Measurements from ENCODE around the gene OPN5.
"Not testable (repeated sequence)": the region's sequence is repeated elsewhere in the genome, so short reads cannot be mapped to it uniquely, and the experiment has no call there.

The OPN5 gene

GRCh38 chr6:47781732-47782131 lies at the start of gene OPN5:
Gene OPN5, plus strand, starts transcription at chr6:47782032. Its CDS starts 35 bp downstream, at chr6:47782067.
- no peak within 1 kb of the TSS for H3K9ac ChIP-seq (ENCODE audit: insufficient read length)
- no peak for DNase-seq (ENCODE audit: low read depth, low spot score)
- 0 out of 2 replicates have a peak within 1 kb of the TSS, but pooled peaks have one; percentile 12 for H3K4me3 ChIP-seq
- no peak within 1 kb of the TSS for H3K27ac ChIP-seq
- H3K36me3 ChIP-seq (ENCODE audit: insufficient read depth, low read length) = no peaks in the 10 kb centered on the region
- H3K9me3 ChIP-seq (ENCODE audit: low read depth, low read length) = no peaks in the 10 kb centered on the region
- no peak for TF ChIP-seq FOXP2 (optimal IDR thresholded peaks at IDR 0.05; ENCODE audit: control extremely low read depth, extremely low read length, insufficient read depth)
- no peak for TF ChIP-seq EZH2 (IDR thresholded peaks at IDR 0.05)
- no peak for TF ChIP-seq POLR2AphosphoS5 (IDR thresholded peaks at IDR 0.05; ENCODE audit: borderline replicate concordance, low read depth, low read length)

- no peak for TF ChIP-seq FOXP2 (optimal IDR thresholded peaks at IDR 0.05; ENCODE audit: control extremely low read depth, extremely low read length, insufficient read depth)
- no peak for TF ChIP-seq POLR2AphosphoS5 (IDR thresholded peaks at IDR 0.05; ENCODE audit: borderline replicate concordance, low read depth, low read length)
- no peak for TF ChIP-seq EZH2 (IDR thresholded peaks at IDR 0.05)
- Histone ChIP-seq H3K9ac (ENCODE audit: insufficient read length) (no peak overlapping the region), H3K4me3 (no peak overlapping the region), H3K36me3 (ENCODE audit: insufficient read depth, low read length) (no peaks in the 10 kb centered on the region), H3K9me3 (ENCODE audit: low read depth, low read length) (no peaks in the 10 kb centered on the region), H3K27ac (no peak overlapping the region)
- no peak for DNase-seq (ENCODE audit: low read depth, low spot score)
Measured at GRCh38 chr6:47733879-47734558, 47.8 kb upstream of the OPN5 start.

GRCh38 chr6:47734831-47735481 lies 46.9 kb upstream of the OPN5 start:
- H3K4me3 ChIP-seq = no peak overlapping the region
- no peak for DNase-seq (ENCODE audit: low read depth, low spot score)
- TF ChIP-seq EZH2 (IDR thresholded peaks at IDR 0.05) (no peak), POLR2AphosphoS5 (IDR thresholded peaks at IDR 0.05; ENCODE audit: borderline replicate concordance, low read depth, low read length) (no peak), FOXP2 (optimal IDR thresholded peaks at IDR 0.05; ENCODE audit: control extremely low read depth, extremely low read length, insufficient read depth) (no peak)
- H3K9ac ChIP-seq (ENCODE audit: insufficient read length) = no peak overlapping the region
- H3K9me3 ChIP-seq (ENCODE audit: low read depth, low read length) = no peaks in the 10 kb centered on the region
- no peak overlapping the region for H3K27ac ChIP-seq
- H3K36me3 ChIP-seq (ENCODE audit: insufficient read depth, low read length) = no peaks in the 10 kb centered on the region

GRCh38 chr6:47736083-47736700 lies 45.6 kb upstream of the OPN5 start:
- Histone ChIP-seq H3K27ac (no peak overlapping the region), H3K9ac (ENCODE audit: insufficient read length) (no peak overlapping the region), H3K4me3 (no peak overlapping the region), H3K9me3 (ENCODE audit: low read depth, low read length) (no peaks in the 10 kb centered on the region), H3K36me3 (ENCODE audit: insufficient read depth, low read length) (no peaks in the 10 kb centered on the region)
- DNase-seq (ENCODE audit: low read depth, low spot score) = no peak
- TF ChIP-seq POLR2AphosphoS5 (IDR thresholded peaks at IDR 0.05; ENCODE audit: borderline replicate concordance, low read depth, low read length) = no peak
- no peak for TF ChIP-seq FOXP2 (optimal IDR thresholded peaks at IDR 0.05; ENCODE audit: control extremely low read depth, extremely low read length, insufficient read depth)
- TF ChIP-seq EZH2 (IDR thresholded peaks at IDR 0.05) = no peak

- TF ChIP-seq POLR2AphosphoS5 (IDR thresholded peaks at IDR 0.05; ENCODE audit: borderline replicate concordance, low read depth, low read length) (no peak), FOXP2 (optimal IDR thresholded peaks at IDR 0.05; ENCODE audit: control extremely low read depth, extremely low read length, insufficient read depth) (no peak), EZH2 (IDR thresholded peaks at IDR 0.05) (no peak)
- no peak overlapping the region for H3K27ac ChIP-seq
- no peaks in the 10 kb centered on the region for H3K9me3 ChIP-seq (ENCODE audit: low read depth, low read length)
- DNase-seq (ENCODE audit: low read depth, low spot score) = no peak
- no peaks in the 10 kb centered on the region for H3K36me3 ChIP-seq (ENCODE audit: insufficient read depth, low read length)
- no peak overlapping the region for H3K4me3 ChIP-seq
- H3K9ac ChIP-seq (ENCODE audit: insufficient read length) = no peak overlapping the region
Measured at GRCh38 chr6:47737406-47737805, 44.4 kb upstream of the OPN5 start.

GRCh38 chr6:47740714-47741113 lies 41.1 kb upstream of the OPN5 start:
- no peak for DNase-seq (ENCODE audit: low read depth, low spot score)
- Histone ChIP-seq H3K4me3 (no peak overlapping the region), H3K27ac (no peak overlapping the region), H3K36me3 (ENCODE audit: insufficient read depth, low read length) (no peaks in the 10 kb centered on the region), H3K9ac (ENCODE audit: insufficient read length) (no peak overlapping the region), H3K9me3 (ENCODE audit: low read depth, low read length) (no peaks in the 10 kb centered on the region)
- TF ChIP-seq POLR2AphosphoS5 (IDR thresholded peaks at IDR 0.05; ENCODE audit: borderline replicate concordance, low read depth, low read length) (no peak), EZH2 (IDR thresholded peaks at IDR 0.05) (no peak), FOXP2 (optimal IDR thresholded peaks at IDR 0.05; ENCODE audit: control extremely low read depth, extremely low read length, insufficient read depth) (no peak)

- Histone ChIP-seq H3K9ac (ENCODE audit: insufficient read length) (no peak overlapping the region), H3K27ac (no peak overlapping the region), H3K4me3 (no peak overlapping the region), H3K9me3 (ENCODE audit: low read depth, low read length) (no peaks in the 10 kb centered on the region), H3K36me3 (ENCODE audit: insufficient read depth, low read length) (no peaks in the 10 kb centered on the region)
- DNase-seq (ENCODE audit: low read depth, low spot score) = no peak
- TF ChIP-seq EZH2 (IDR thresholded peaks at IDR 0.05) (no peak), FOXP2 (optimal IDR thresholded peaks at IDR 0.05; ENCODE audit: control extremely low read depth, extremely low read length, insufficient read depth) (no peak), POLR2AphosphoS5 (IDR thresholded peaks at IDR 0.05; ENCODE audit: borderline replicate concordance, low read depth, low read length) (no peak)
Measured at GRCh38 chr6:47741807-47742206, 40.0 kb upstream of the OPN5 start.

GRCh38 chr6:47743744-47744143 lies 38.1 kb upstream of the OPN5 start:
- Histone ChIP-seq H3K27ac (no peak overlapping the region), H3K36me3 (ENCODE audit: insufficient read depth, low read length) (no peaks in the 10 kb centered on the region), H3K4me3 (no peak overlapping the region), H3K9me3 (ENCODE audit: low read depth, low read length) (no peaks in the 10 kb centered on the region), H3K9ac (ENCODE audit: insufficient read length) (no peak overlapping the region)
- TF ChIP-seq EZH2 (IDR thresholded peaks at IDR 0.05) (no peak), POLR2AphosphoS5 (IDR thresholded peaks at IDR 0.05; ENCODE audit: borderline replicate concordance, low read depth, low read length) (no peak), FOXP2 (optimal IDR thresholded peaks at IDR 0.05; ENCODE audit: control extremely low read depth, extremely low read length, insufficient read depth) (no peak)
- DNase-seq (ENCODE audit: low read depth, low spot score) = no peak

- not testable (repeated sequence) for H3K9ac ChIP-seq (ENCODE audit: insufficient read length); H3K9me3 ChIP-seq (ENCODE audit: low read depth, low read length); H3K27ac ChIP-seq; H3K36me3 ChIP-seq (ENCODE audit: insufficient read depth, low read length); H3K4me3 ChIP-seq; DNase-seq (ENCODE audit: low read depth, low spot score)
Measured at GRCh38 chr6:47745269-47745668, 36.6 kb upstream of the OPN5 start.

Data from SK-N-MC (cell line).